HG03280 (cell line): ENCODE measurements around the gene GFAP.
A peak's percentile ranks its signal among the peaks of the same experiment; 100 is the strongest.

Experiments used
- ATAC-seq: cut with Tn5 transposase; IDR thresholded peaks from one replicate; pipeline ENCODE4 v1.9.1; 2021; ENCODE audit warnings: mild to moderate bottlenecking, moderate library complexity; ENCODE audit not compliant: unreplicated experiment

The GFAP gene

GRCh38 chr17:44903012-44903685 lies 12.2 kb downstream of the GFAP start:
- no peak for ATAC-seq

- no peak for ATAC-seq
Observed at GRCh38 chr17:44902135-44902760, 13.1 kb downstream of the GFAP start.

- ATAC-seq: no peak
Observed at GRCh38 chr17:44901411-44901921, 13.8 kb downstream of the GFAP start.

- no peak for ATAC-seq
Observed at GRCh38 chr17:44900894-44901293, 14.4 kb downstream of the GFAP start.

- peak; percentile 80 for ATAC-seq
Observed at GRCh38 chr17:44899074-44899782, 16.1 kb downstream of the GFAP start, which contains the start of gene EFTUD2. Gene EFTUD2 (minus strand): TSS chr17:44899445. CDS start chr17:44894521, 4,924 bp downstream.

GRCh38 chr17:44898768-44899073 lies 16.6 kb downstream of the GFAP start:
- ATAC-seq: peak; percentile 4

GRCh38 chr17:44894642-44895041 lies 20.7 kb downstream of the GFAP start:
- no peak for ATAC-seq

GRCh38 chr17:44892250-44892649 lies 23.1 kb downstream of the GFAP start:
- ATAC-seq: no peak

GRCh38 chr17:44889003-44889402 lies 26.3 kb downstream of the GFAP start:
- ATAC-seq: no peak

GRCh38 chr17:44887971-44888954 lies 27.0 kb downstream of the GFAP start:
- ATAC-seq: no peak

GRCh38 chr17:44887016-44887415 lies 28.3 kb downstream of the GFAP start:
- ATAC-seq: no peak

GRCh38 chr17:44884941-44885340 lies 30.4 kb downstream of the GFAP start:
- ATAC-seq: no peak

- no peak for ATAC-seq
Observed at GRCh38 chr17:44881145-44881544, 34.2 kb downstream of the GFAP start.

GRCh38 chr17:44880062-44880461 lies 35.2 kb downstream of the GFAP start:
- ATAC-seq: no peak

- no peak for ATAC-seq
Observed at GRCh38 chr17:44879376-44879775, 35.9 kb downstream of the GFAP start.

- ATAC-seq: no peak
Observed at GRCh38 chr17:44878627-44879221, 36.6 kb downstream of the GFAP start.

GRCh38 chr17:44877121-44877520 lies 38.2 kb downstream of the GFAP start:
- no peak for ATAC-seq

GRCh38 chr17:44875761-44876160 lies 39.5 kb downstream of the GFAP start:
- ATAC-seq: no peak

- no peak for ATAC-seq
Observed at GRCh38 chr17:44872131-44872768, 43.0 kb downstream of the GFAP start.

- no peak for ATAC-seq
Observed at GRCh38 chr17:44871556-44871955, 43.7 kb downstream of the GFAP start.
